Heart left ventricle (tissue), 16 donors: Measurements from ENCODE around the gene PPIL1. TPM values are rescaled to one million over a fixed set of nuclear protein-coding genes. Genes with fewer than 3 reads are reported as not detected.

Source experiments
- ATAC-seq, 4 donors: fragments of 200-7000 bp; cut with Tn5 transposase; one replicate each; pipeline ENCODE4 v1.9.1; 2020 to 2022; ENCODE audit warnings: moderate library complexity in 4 of 4, mild to moderate bottlenecking in 3 of 4, moderate number of reproducible peaks in 1 of 4
- DNase-seq, 5 donors: peaks; one replicate each; pipeline ENCODE4 v3.0.0-alpha.2; 2020
- H3K27ac ChIP-seq, 12 donors: fragments of 200-600 bp; sonication (generic) in 4 of 12; one replicate each; pipeline versions ENCODE4 v1.5.0 to v1.8.0; 2016 to 2022; ENCODE audit warnings: mild to moderate bottlenecking in 2 of 12
- H3K27me3 ChIP-seq, 9 donors: fragments of 200-600 bp; sonication (generic) in 2 of 9; one replicate each; pipeline versions ENCODE4 v1.5.1 to v1.8.0; 2016 to 2022; ENCODE audit warnings: mild to moderate bottlenecking in 3 of 9
- H3K36me3 ChIP-seq, 9 donors: fragments of 200-600 bp; sonication (generic) in 2 of 9; one replicate each; pipeline versions ENCODE4 v1.5.0 to v1.8.0; 2018 to 2022; ENCODE audit warnings: mild to moderate bottlenecking in 2 of 9
- H3K4me1 ChIP-seq, 12 donors: fragments of 200-600 bp; sonication (generic) in 4 of 12; one replicate each; pipeline versions ENCODE4 v1.5.0 to v1.8.0; 2016 to 2022; ENCODE audit warnings: mild to moderate bottlenecking in 3 of 12
- H3K4me3 ChIP-seq, 12 donors: fragments of 200-600 bp; sonication (generic) in 4 of 12; one replicate each; pipeline versions ENCODE4 v1.5.0 to v1.8.0; 2017 to 2022; ENCODE audit warnings: mild to moderate bottlenecking in 9 of 12, moderate library complexity in 4 of 12
- H3K9me3 ChIP-seq, 12 donors: fragments of 200-600 bp; sonication (generic) in 4 of 12; one replicate each; pipeline versions ENCODE4 v1.5.0 to v1.8.0; 2016 to 2022; ENCODE audit warnings: mild to moderate bottlenecking in 1 of 12
- POLR2A ChIP-seq, 2 donors: fragments of 450-650 bp; IDR thresholded peaks; one replicate each; pipeline ENCODE4 v1.6.1; 2017; ENCODE audit warnings: antibody characterized with exemption in 2 of 2, mild to moderate bottlenecking in 2 of 2, moderate library complexity in 2 of 2
- WGBS, 4 donors: extraction: QIAGEN DNeasy Blood & Tissue Kit in 2 of 4; methylation state at CpG; one replicate each; pipeline versions ENCODE4 v1.1.5 to v1.1.7; 2013 to 2018; 5-methylcytosine and 5-hydroxymethylcytosine counted together
- intact Hi-C, 10 donors: fragments of 100-400 bp; cut with DNase I; formaldehyde crosslinking; loops; one replicate each; pipeline versions ENCODE4 v1.11.1 to v1.14.2; 2022
- polyA plus RNA-seq, 2 donors: library from polyadenylated mRNA; stranded (reverse); fragments of 200-250 nt; gene quantifications; one replicate each; pipeline ENCODE4 v1.2.3, GENCODE V29; 2013
- total RNA-seq, 9 donors: library from RNA; depleted of rRNA in 2 of 9; stranded (reverse); fragments of >200 nt in 2 of 9; fragmentation: NEBNext Ultra II Directional in 3 of 9; extraction: Animal tissue kit (Norgen Biotek cat#: 25700) in 3 of 9; gene quantifications; one replicate each; pipeline versions ENCODE4 v1.1.0 to v1.2.4, GENCODE V29; 2016 to 2023
- TF ChIP-seq, protein P1 (sequence below), 12 donors: fragments of 200-600 bp; sonication (generic) in 4 of 12; IDR thresholded peaks; one replicate each; pipeline versions ENCODE4 v1.5.0 to v1.8.0; 2018 to 2022; ENCODE audit warnings: antibody characterized with exemption in 12 of 12, mild to moderate bottlenecking in 5 of 12
- donor health status: ischemic (EF 13 %, LVEDD 7.1; RV severe dilation, severe dysfunction).
- donor health status: healthy with polysubstance abuse.
- donor health status: DM: no; HTN: yes; CAD: no.
- donor health status: DM: no; HTN: no; CAD: no.
- donor health status: ischemic (EF 25% LVEDD 6.9; RV normal size, moderate dysfunction).
- donor health status: ischemic (EF 25% LVEDD 5.7; RV mildly dilated, moderate dysfunction).
- donor health status: healthy.
- donor health status: DM: yes; HTN: yes; CAD: no.
- donor health status: ischemic (EF 35%, LVEDD 5.7; RV mildly dilated, moderate dysfunction).
- donor health status: nonischemic (EF 11% LVEDD 7.7; RV severe dilation, severe dysfunction).
- donor health status: DM: yes; HTN: yes; CAD: no.
- donor health status: PGD.
- donor health status: ischemic (EF 29% LVEDD 5.4; RV normal size, mild dysfunction).
- donor health status: nonischemic (EF 23%, LVEDD 6.1; RV moderate dilation, normal function).

The PPIL1 gene
- total and polyA plus RNA-seq, 11 donors, result 30.9 to 69.3 (median 42.6) TPM

DNA sequence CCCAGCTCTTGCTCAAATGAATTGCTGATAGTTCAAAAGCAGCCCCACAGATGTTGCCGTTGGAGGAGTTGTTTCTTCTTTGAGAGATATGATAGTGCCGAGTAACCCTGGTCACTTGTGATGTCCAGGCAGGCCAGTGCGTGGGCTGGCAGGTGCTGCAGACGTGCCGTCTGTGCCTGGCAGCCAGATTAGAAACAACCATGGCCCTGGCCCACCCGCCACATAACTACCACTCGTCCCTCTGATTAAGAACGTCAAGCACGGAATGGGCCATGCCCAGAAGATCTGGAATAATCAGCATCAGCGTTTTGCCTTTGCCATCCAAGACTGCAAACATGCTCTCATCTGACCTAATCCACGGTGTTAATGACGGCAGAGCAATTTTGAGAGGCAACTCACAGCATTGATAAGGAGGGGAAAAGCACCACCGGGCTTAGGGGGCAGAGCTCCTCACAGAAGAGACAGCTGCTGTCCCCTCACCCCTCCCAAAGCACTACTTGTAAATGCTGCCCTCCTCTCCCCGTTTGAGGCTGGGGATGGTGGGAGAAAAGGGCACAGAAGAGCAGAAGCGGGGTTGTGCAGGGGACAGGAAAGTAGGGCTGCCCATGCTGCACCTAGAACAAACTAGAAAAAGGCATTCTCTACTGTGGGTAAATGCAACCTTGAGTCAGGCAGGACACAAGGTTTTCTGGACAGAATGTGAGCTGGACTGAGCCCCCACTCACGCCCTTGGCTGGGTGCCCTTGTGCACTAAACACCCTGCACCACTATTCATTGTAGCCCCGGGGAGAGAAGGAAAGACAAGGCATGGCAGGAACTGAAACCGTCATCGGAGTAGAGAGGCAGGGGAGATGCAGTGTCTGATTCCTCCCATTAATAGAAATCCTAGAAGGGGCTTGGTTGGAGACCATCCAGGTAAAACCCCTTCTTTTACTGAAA, 30.1 kb downstream of the PPIL1 start:
- ATAC-seq, result peak; percentile 57 to 69 (median 64)
- Histone ChIP-seq H3K9me3 (no peaks in the 10 kb centered on the region), H3K4me3 (peak overlapping the region in 3 of 12 donors; percentile 20 to 34 (median 22)), H3K27me3 (peaks cover 0 to 11% (median 0%) of the 10 kb centered on the region in 9 donors), H3K27ac (peak overlapping the region; percentile 41 to 91 (median 74)), H3K4me1 (peaks cover 4 to 66% (median 29%) of the 10 kb centered on the region in 12 donors), H3K36me3 (no peaks in the 10 kb centered on the region)
- WGBS, 4 donors, result 48 to 58% (median 54%) methylated on average over 19 of the region's 19 CpGs
- DNase-seq, result peak; percentile 36 to 90 (median 72)
- intact Hi-C loops, result loop anchor here in 2 of 10 donors (5.0 to 10.0 kb wide), 3 partner anchors 37 to 230 kb away; no protein-coding TSS in a partner anchor
- TF ChIP-seq, protein P1, sequence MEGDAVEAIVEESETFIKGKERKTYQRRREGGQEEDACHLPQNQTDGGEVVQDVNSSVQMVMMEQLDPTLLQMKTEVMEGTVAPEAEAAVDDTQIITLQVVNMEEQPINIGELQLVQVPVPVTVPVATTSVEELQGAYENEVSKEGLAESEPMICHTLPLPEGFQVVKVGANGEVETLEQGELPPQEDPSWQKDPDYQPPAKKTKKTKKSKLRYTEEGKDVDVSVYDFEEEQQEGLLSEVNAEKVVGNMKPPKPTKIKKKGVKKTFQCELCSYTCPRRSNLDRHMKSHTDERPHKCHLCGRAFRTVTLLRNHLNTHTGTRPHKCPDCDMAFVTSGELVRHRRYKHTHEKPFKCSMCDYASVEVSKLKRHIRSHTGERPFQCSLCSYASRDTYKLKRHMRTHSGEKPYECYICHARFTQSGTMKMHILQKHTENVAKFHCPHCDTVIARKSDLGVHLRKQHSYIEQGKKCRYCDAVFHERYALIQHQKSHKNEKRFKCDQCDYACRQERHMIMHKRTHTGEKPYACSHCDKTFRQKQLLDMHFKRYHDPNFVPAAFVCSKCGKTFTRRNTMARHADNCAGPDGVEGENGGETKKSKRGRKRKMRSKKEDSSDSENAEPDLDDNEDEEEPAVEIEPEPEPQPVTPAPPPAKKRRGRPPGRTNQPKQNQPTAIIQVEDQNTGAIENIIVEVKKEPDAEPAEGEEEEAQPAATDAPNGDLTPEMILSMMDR (IDR thresholded peaks at IDR 0.05), result no peak
- no peak for TF ChIP-seq POLR2A (IDR thresholded peaks at IDR 0.05)

DNA sequence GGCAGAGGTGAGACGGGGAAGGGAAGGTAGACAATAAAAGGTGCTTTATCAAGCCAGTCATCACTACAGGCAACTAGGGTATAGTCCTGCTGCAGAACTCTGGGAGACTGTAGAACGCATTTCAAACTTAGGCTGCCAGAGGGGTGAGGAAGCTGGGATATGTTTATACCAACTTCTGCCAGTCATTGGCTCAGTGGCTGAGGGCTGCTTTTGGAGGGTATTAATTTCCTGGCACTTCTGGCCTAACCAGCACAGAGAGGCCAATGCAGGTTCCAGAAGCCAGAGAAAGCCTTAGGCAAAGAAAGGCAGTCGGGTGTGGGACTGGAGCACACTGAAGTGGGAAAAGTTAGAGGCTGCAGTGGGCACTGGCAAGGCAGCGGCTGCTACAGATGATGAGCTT, 31.4 kb downstream of the PPIL1 start:
- peak overlapping the region; percentile 16 to 91 (median 72) for H3K27ac ChIP-seq
- 68 to 83% (median 78%) methylated on average over 4 of the region's 4 CpGs for WGBS, 4 donors

DNA sequence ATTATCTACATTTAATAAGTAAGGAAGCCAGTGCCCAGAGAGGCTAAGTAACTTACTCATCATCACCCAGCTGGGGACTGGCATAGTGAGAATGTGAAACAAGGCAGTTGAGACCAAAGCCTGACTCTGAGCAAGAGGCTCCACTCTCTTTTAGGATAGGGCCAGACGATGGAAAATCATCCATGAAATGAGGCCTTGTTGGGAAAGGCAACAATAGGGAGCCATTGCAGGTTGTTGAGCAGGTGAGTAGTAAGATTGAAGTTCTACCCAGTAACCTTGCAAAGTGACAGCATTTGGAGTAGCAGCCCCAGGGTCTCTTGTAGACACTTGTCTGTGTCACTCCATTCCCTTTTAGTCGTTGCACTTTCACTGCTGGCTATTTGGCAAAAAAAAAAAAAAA, 32.8 kb downstream of the PPIL1 start:
- Histone ChIP-seq H3K36me3 (no peaks in the 10 kb centered on the region), H3K27ac (peak overlapping the region in 11 of 12 donors; percentile 55 to 91 (median 75)), H3K4me3 (peak overlapping the region in 2 of 12 donors; percentile 20 to 34), H3K4me1 (peaks cover 4 to 55% (median 17%) of the 10 kb centered on the region in 12 donors), H3K9me3 (no peaks in the 10 kb centered on the region), H3K27me3 (peaks cover 0 to 24% (median 0%) of the 10 kb centered on the region in 9 donors)
- TF ChIP-seq, protein P1 (IDR thresholded peaks at IDR 0.05), result no peak
- TF ChIP-seq POLR2A (IDR thresholded peaks at IDR 0.05), result no peak
- DNase-seq (no peak), ATAC-seq (no peak)
- intact Hi-C loops, result loop anchor here in 2 of 10 donors (5.0 to 10.0 kb wide), 3 partner anchors 34 to 227 kb away; no protein-coding TSS in a partner anchor
- 77 to 97% (median 83%) methylated on average over 2 of the region's 2 CpGs for WGBS, 4 donors

More for the DNA sequence above, 31.4 kb downstream of the PPIL1 start:
- DNase-seq (peak in 1 of 5 donors; percentile 21), ATAC-seq (no peak)
- Histone ChIP-seq H3K36me3 (no peaks in the 10 kb centered on the region), H3K4me1 (peaks cover 4 to 63% (median 22%) of the 10 kb centered on the region in 12 donors), H3K4me3 (peak overlapping the region in 4 of 12 donors; percentile 10 to 34 (median 21)), H3K27me3 (peaks cover 0 to 22% (median 0%) of the 10 kb centered on the region in 9 donors), H3K9me3 (no peaks in the 10 kb centered on the region)
- TF ChIP-seq POLR2A (IDR thresholded peaks at IDR 0.05), result no peak
- TF ChIP-seq, protein P1 (IDR thresholded peaks at IDR 0.05), result no peak
- intact Hi-C loops, result loop anchor here in 2 of 10 donors (5.0 to 10.0 kb wide), 3 partner anchors 36 to 228 kb away; no protein-coding TSS in a partner anchor
